Loucy (cell line): ENCODE results near the gene CCNG2.

Source experiments
- H2AFZ ChIP-seq: fragments of 200-600 bp; sonication (generic); 2 replicates; pipeline ENCODE4 v1.6.0; 2016; ENCODE audit warnings: antibody characterized with exemption, mild to moderate bottlenecking, low read length, moderate library complexity
- H3F3A ChIP-seq: fragments of 200-600 bp; 2 replicates; pipeline ENCODE4 v1.6.0; 2016; ENCODE audit warnings: antibody characterized with exemption, low read depth, mild to moderate bottlenecking
- H3K27me3 ChIP-seq: fragments of 200-600 bp; sonication (generic); 2 replicates; pipeline ENCODE4 v1.6.1; 2014; ENCODE audit warnings: low read length, mild to moderate bottlenecking; ENCODE audit not compliant: insufficient read depth, poor library complexity, severe bottlenecking
- H3K36me3 ChIP-seq: fragments of 200-600 bp; sonication (generic); 2 replicates; pipeline ENCODE4 v1.6.1; 2016; ENCODE audit warnings: low read length; ENCODE audit not compliant: insufficient read depth
- H3K4me1 ChIP-seq: fragments of 200-600 bp; sonication (generic); 2 replicates; pipeline ENCODE4 v1.5.1; 2014; ENCODE audit warnings: low read length, mild to moderate bottlenecking; ENCODE audit not compliant: insufficient read depth, poor library complexity, severe bottlenecking
- H3K4me2 ChIP-seq: fragments of 200-600 bp; sonication (generic); 2 replicates; pipeline ENCODE4 v1.6.0; 2014; ENCODE audit warnings: antibody characterized with exemption, low read length, low read depth, mild to moderate bottlenecking; ENCODE audit not compliant: poor library complexity, severe bottlenecking
- H3K4me3 ChIP-seq: fragments of 200-600 bp; sonication (generic); 2 replicates; pipeline ENCODE4 v1.5.1; 2014; ENCODE audit warnings: low read length, mild to moderate bottlenecking, mixed read lengths; ENCODE audit not compliant: poor library complexity, severe bottlenecking
- H3K79me2 ChIP-seq: fragments of 200-600 bp; sonication (generic); 2 replicates; pipeline ENCODE4 v1.6.1; 2014; ENCODE audit warnings: low read length; ENCODE audit not compliant: insufficient read depth
- H3K9ac ChIP-seq: fragments of 200-600 bp; sonication (generic); 2 replicates; pipeline ENCODE4 v1.6.0; 2014; ENCODE audit warnings: mild to moderate bottlenecking, low read depth, low read length, moderate library complexity; ENCODE audit not compliant: poor library complexity, severe bottlenecking
- H3K9me2 ChIP-seq: fragments of 200-600 bp; sonication (generic); replicated peaks from 2 replicates; pipeline ENCODE4 v1.6.1; 2016; ENCODE audit warnings: low read depth, low read length, mixed read lengths
- H3K9me3 ChIP-seq: fragments of 200-600 bp; sonication (generic); 2 replicates; pipeline ENCODE4 v1.6.1; 2014; ENCODE audit warnings: mild to moderate bottlenecking, antibody characterized with exemption, low read length, low read depth; ENCODE audit not compliant: insufficient read depth
- H4K20me1 ChIP-seq: fragments of 200-600 bp; sonication (generic); 2 replicates; pipeline ENCODE4 v1.6.0; 2014; ENCODE audit warnings: antibody characterized with exemption, low read length, mild to moderate bottlenecking; ENCODE audit not compliant: insufficient read depth, poor library complexity, severe bottlenecking
- EZH2phosphoT487 ChIP-seq: fragments of 200-600 bp; IDR thresholded peaks from 2 replicates; pipeline ENCODE4 v1.6.1; 2018; ENCODE audit warnings: antibody characterized with exemption, mild to moderate bottlenecking, moderate library complexity, borderline replicate concordance
- TF ChIP-seq, protein P1 (sequence below): fragments of 200-600 bp; sonication (generic); conservative IDR thresholded peaks from 2 replicates; pipeline ENCODE4 v1.5.1; 2014; ENCODE audit warnings: mild to moderate bottlenecking, antibody characterized with exemption, low read length

CCNG2 gene

GRCh38 chr4:77196866-77197265 is 39.9 kb downstream of the CCNG2 start:
- Histone ChIP-seq H2AFZ (no peak overlapping the region), H3K36me3 (no peaks in the 10 kb centered on the region), H3K4me1 (peaks cover 8% of the 10 kb centered on the region), H3K9me2 (no peaks in the 10 kb centered on the region), H3K9me3 (no peaks in the 10 kb centered on the region), H3K9ac (no peak overlapping the region), H4K20me1 (no peaks in the 10 kb centered on the region), H3K4me3 (no peak overlapping the region), H3F3A (no peaks in the 10 kb centered on the region), H3K27me3 (no peaks in the 10 kb centered on the region), H3K4me2 (no peak overlapping the region), H3K79me2 (no peaks in the 10 kb centered on the region)
- TF ChIP-seq, protein P1, sequence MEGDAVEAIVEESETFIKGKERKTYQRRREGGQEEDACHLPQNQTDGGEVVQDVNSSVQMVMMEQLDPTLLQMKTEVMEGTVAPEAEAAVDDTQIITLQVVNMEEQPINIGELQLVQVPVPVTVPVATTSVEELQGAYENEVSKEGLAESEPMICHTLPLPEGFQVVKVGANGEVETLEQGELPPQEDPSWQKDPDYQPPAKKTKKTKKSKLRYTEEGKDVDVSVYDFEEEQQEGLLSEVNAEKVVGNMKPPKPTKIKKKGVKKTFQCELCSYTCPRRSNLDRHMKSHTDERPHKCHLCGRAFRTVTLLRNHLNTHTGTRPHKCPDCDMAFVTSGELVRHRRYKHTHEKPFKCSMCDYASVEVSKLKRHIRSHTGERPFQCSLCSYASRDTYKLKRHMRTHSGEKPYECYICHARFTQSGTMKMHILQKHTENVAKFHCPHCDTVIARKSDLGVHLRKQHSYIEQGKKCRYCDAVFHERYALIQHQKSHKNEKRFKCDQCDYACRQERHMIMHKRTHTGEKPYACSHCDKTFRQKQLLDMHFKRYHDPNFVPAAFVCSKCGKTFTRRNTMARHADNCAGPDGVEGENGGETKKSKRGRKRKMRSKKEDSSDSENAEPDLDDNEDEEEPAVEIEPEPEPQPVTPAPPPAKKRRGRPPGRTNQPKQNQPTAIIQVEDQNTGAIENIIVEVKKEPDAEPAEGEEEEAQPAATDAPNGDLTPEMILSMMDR: no peak
- TF ChIP-seq EZH2phosphoT487: no peak

DNA sequence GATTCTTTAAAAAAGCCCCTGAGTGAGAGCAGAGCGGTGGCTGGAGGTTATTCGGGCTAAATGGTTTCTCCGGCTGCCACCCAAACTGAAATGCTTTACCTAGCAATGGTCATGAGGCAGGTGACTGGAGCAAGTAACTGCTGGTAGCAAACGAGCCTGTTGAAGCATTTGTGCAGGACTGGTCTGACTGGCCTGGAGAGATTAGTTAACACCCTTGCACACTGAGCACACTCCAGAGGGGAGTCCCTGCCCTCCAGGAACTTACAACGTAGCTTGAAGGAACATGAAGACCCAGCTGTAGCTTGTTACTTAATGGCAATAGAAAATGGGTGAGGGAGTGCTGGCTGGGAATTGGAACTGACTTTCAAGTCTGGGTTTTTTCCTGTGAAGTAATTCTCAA is 40.4 kb downstream of the CCNG2 start:
- Histone ChIP-seq H3K4me3 (no peak overlapping the region), H3K79me2 (no peaks in the 10 kb centered on the region), H3K36me3 (no peaks in the 10 kb centered on the region), H3K4me1 (peaks cover 8% of the 10 kb centered on the region), H2AFZ (no peak overlapping the region), H3K9me2 (no peaks in the 10 kb centered on the region), H3K9me3 (no peaks in the 10 kb centered on the region), H3F3A (no peaks in the 10 kb centered on the region), H4K20me1 (no peaks in the 10 kb centered on the region), H3K9ac (no peak overlapping the region), H3K4me2 (no peak overlapping the region), H3K27me3 (no peaks in the 10 kb centered on the region)
- TF ChIP-seq, protein P1: no peak
- no peak for TF ChIP-seq EZH2phosphoT487

DNA sequence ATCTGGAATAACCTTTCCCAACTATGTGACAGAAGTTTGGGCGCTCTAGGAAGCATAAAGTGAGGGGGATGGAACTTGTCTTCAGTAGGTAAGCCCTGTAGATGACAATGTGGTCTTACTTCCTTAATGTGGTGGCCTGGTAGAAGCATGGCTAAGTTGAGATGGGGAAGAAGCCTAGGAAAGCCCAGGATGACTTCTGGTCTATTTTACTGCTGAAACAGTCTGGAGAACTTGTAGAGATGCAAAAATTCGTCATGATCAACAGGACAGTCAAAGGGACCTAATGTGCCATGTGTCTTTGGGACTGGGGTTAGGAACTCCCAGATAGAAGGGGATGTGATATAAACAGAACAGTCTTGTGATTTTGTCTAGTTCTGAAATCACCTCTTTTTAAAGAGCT is 40.8 kb downstream of the CCNG2 start:
- H4K20me1 ChIP-seq: no peaks in the 10 kb centered on the region

More for the DNA sequence above, 40.8 kb downstream of the CCNG2 start:
- Histone ChIP-seq H3K36me3 (no peaks in the 10 kb centered on the region), H3K9me3 (no peaks in the 10 kb centered on the region), H2AFZ (no peak overlapping the region), H3K9me2 (no peaks in the 10 kb centered on the region), H3K4me1 (peaks cover 8% of the 10 kb centered on the region), H3K9ac (no peak overlapping the region), H3K4me3 (no peak overlapping the region), H3K79me2 (no peaks in the 10 kb centered on the region), H3K27me3 (no peaks in the 10 kb centered on the region), H3F3A (no peaks in the 10 kb centered on the region), H3K4me2 (no peak overlapping the region)
- TF ChIP-seq, protein P1: no peak
- TF ChIP-seq EZH2phosphoT487: no peak
